ENCODE results near the gene MMP20. TPM values are rescaled to one million over a fixed set of nuclear protein-coding genes. Genes with fewer than 3 reads are reported as not detected.

Gene MMP20
- polyA plus RNA-seq, 3 donors, result not detected

- no peak overlapping the region for H3K27ac ChIP-seq (ENCODE audit: low read depth in 1 of 2, low read length in 2 of 2)
- H4K20me1 ChIP-seq (ENCODE audit: insufficient read depth, low read length), result no peaks in the 10 kb centered on the region
- 78% methylated on average over 3 of the region's 5 CpGs for WGBS (ENCODE audit: insufficient coverage)
- Mint-ChIP-seq H3K27me3 (ENCODE audit: low read depth in 3 of 3) (no peaks in the 10 kb centered on the region), H3K4me3 (no peak overlapping the region), H3K27ac (no peak overlapping the region), H3K9me3 (no peaks in the 10 kb centered on the region), H3K36me3 (no peaks in the 10 kb centered on the region), H3K4me1 (no peaks in the 10 kb centered on the region)
- H3K9me3 ChIP-seq (replicated peaks in 1 of 2; ENCODE audit: control insufficient read depth in 1 of 2, insufficient read depth in 1 of 2, low read length in 2 of 2), result no peaks in the 10 kb centered on the region
- intact Hi-C loops (cut with micrococcal nuclease), result no loop called here
- H3K4me1 ChIP-seq (ENCODE audit: control insufficient read depth in 1 of 2, insufficient read depth in 2 of 2, low read length in 2 of 2), result no peaks in the 10 kb centered on the region
- no peaks in the 10 kb centered on the region for H3K27me3 ChIP-seq (ENCODE audit: control insufficient read depth in 2 of 2, insufficient read depth in 2 of 2, low read length in 2 of 2)
- no peak overlapping the region for H3K4me2 ChIP-seq (replicated peaks; ENCODE audit: extremely low read depth, low read length, poor library complexity, severe bottlenecking)
- no peaks in the 10 kb centered on the region for H3K79me2 ChIP-seq (ENCODE audit: insufficient read depth, low read length)
- H3K4me3 ChIP-seq (replicated peaks in 1 of 3; ENCODE audit: low read depth in 2 of 3, low read length in 3 of 3), result no peak overlapping the region
- no peak overlapping the region for H2AFZ ChIP-seq (ENCODE audit: insufficient read depth, low read depth, low read length, poor library complexity, severe bottlenecking)
- no peak overlapping the region for H3K9ac ChIP-seq (ENCODE audit: insufficient read depth, low read length, poor library complexity, severe bottlenecking)
- H3K36me3 ChIP-seq (replicated peaks in 1 of 2; ENCODE audit: control insufficient read depth in 1 of 2, insufficient read depth in 2 of 2, low read length in 2 of 2), result no peaks in the 10 kb centered on the region
- TF ChIP-seq CTCF (IDR thresholded peaks at IDR 0.05), result no peak
- DNase-seq, result no peak
Observed at GRCh38 chr11:102623128-102623527, 2.0 kb downstream of the MMP20 start.

DNA sequence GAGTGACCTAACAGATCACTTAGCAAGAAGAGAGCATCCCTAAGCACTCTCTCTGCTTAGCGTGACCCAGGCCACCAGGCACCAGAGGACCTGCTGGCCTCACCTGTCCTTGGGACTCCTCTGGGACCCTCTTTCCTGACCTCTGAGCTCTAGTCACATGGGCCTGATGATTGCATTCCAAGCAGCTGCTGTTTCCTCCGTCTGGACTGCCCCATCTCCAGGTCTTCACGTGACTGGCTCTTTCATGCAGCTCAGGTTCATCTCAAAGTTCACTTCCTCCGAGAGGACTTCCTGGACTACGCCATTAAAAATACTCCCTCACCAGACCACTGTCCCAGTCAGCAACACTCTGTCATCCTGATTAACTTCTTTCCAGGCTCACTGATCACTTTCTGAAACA, 2.9 kb downstream of the MMP20 start:
- intact Hi-C loops (cut with micrococcal nuclease), result no loop called here
- Histone ChIP-seq H3K4me2 (replicated peaks; ENCODE audit: extremely low read depth, low read length, poor library complexity, severe bottlenecking) (no peak overlapping the region), H3K9ac (ENCODE audit: insufficient read depth, low read length, poor library complexity, severe bottlenecking) (no peak overlapping the region), H3K9me3 (replicated peaks in 1 of 2; ENCODE audit: control insufficient read depth in 1 of 2, insufficient read depth in 1 of 2, low read length in 2 of 2) (no peaks in the 10 kb centered on the region), H3K79me2 (ENCODE audit: insufficient read depth, low read length) (no peaks in the 10 kb centered on the region), H3K27me3 (ENCODE audit: control insufficient read depth in 2 of 2, insufficient read depth in 2 of 2, low read length in 2 of 2) (no peaks in the 10 kb centered on the region), H3K36me3 (replicated peaks in 1 of 2; ENCODE audit: control insufficient read depth in 1 of 2, insufficient read depth in 2 of 2, low read length in 2 of 2) (no peaks in the 10 kb centered on the region), H3K4me3 (replicated peaks in 1 of 3; ENCODE audit: low read depth in 2 of 3, low read length in 3 of 3) (no peak overlapping the region), H4K20me1 (ENCODE audit: insufficient read depth, low read length) (no peaks in the 10 kb centered on the region), H3K4me1 (ENCODE audit: control insufficient read depth in 1 of 2, insufficient read depth in 2 of 2, low read length in 2 of 2) (no peaks in the 10 kb centered on the region), H2AFZ (ENCODE audit: insufficient read depth, low read depth, low read length, poor library complexity, severe bottlenecking) (peak overlapping the region; percentile 19), H3K27ac (ENCODE audit: low read depth in 1 of 2, low read length in 2 of 2) (no peak overlapping the region)
- TF ChIP-seq CTCF (IDR thresholded peaks at IDR 0.05), result no peak
- no peaks in the 10 kb centered on the region for H3K36me3 Mint-ChIP-seq
- H3K4me3 Mint-ChIP-seq, result no peak overlapping the region
- no peaks in the 10 kb centered on the region for H3K27me3 Mint-ChIP-seq (ENCODE audit: low read depth in 3 of 3)
- H3K9me3 Mint-ChIP-seq, result no peaks in the 10 kb centered on the region
- H3K4me1 Mint-ChIP-seq, result no peaks in the 10 kb centered on the region
- no peak for DNase-seq
- whole genome bisulfite sequencing (ENCODE audit: insufficient coverage), result 54% methylated on average over 5 of the region's 5 CpGs
- H3K27ac Mint-ChIP-seq, result no peak overlapping the region

All from CD14-positive monocyte (primary cell).